ENCODE measurements around the gene PRAMEF13.
"Not testable (repeated sequence)": the region's sequence is repeated elsewhere in the genome, so short reads cannot be mapped to it uniquely, and the experiment has no call there.

PRAMEF13 gene

DNA sequence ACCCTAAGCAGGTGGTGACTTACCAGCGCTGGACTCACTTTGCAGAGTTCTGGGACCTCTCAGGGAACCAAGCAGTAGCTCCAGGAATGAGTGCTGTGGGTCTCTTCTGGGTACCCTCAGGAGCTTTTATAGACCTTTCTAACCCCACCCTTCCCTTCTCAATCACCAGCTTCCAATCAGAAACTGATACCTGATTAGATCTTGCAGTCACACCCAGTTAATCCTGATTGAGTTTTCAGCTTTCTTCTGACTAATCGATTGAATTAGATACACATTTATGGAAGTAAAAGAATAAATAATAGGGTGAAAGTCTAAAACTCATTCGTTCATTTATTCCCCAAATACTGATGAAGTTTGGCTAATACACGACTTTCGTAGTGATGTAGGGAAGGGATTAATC is at the start of gene PRAMEF13:
Gene PRAMEF13 (minus strand): TSS at position 101 of the 400 bp plus-strand sequence. CDS start 1,820 bp downstream, outside the sequence.
- not testable (repeated sequence) for H3K4me3 ChIP-seq (ENCODE audit: low read depth in 1 of 2, low read length in 1 of 2); H3K27ac ChIP-seq; H3K4me1 ChIP-seq (ENCODE audit: control insufficient read depth in 1 of 2, insufficient read depth in 1 of 2, low read depth in 1 of 2, low read length in 1 of 2); H3K27me3 ChIP-seq; H3K9me3 ChIP-seq; H3K36me3 ChIP-seq

- not testable (repeated sequence) for H3K27me3 ChIP-seq; H3K4me3 ChIP-seq (ENCODE audit: low read depth in 1 of 2, low read length in 1 of 2); H3K9me3 ChIP-seq; H3K27ac ChIP-seq; H3K4me1 ChIP-seq (ENCODE audit: control insufficient read depth in 1 of 2, insufficient read depth in 1 of 2, low read depth in 1 of 2, low read length in 1 of 2); H3K36me3 ChIP-seq
Measured at GRCh38 chr1:13247122-13247521, 45.9 kb upstream of the PRAMEF13 start.

- H3K4me1 ChIP-seq (ENCODE audit: control insufficient read depth in 1 of 2, insufficient read depth in 1 of 2, low read depth in 1 of 2, low read length in 1 of 2); H3K4me3 ChIP-seq (ENCODE audit: low read depth in 1 of 2, low read length in 1 of 2); H3K9me3 ChIP-seq; H3K36me3 ChIP-seq; H3K27ac ChIP-seq; H3K27me3 ChIP-seq: not testable (repeated sequence)
Measured at GRCh38 chr1:13246554-13246871, 45.3 kb upstream of the PRAMEF13 start.

DNA sequence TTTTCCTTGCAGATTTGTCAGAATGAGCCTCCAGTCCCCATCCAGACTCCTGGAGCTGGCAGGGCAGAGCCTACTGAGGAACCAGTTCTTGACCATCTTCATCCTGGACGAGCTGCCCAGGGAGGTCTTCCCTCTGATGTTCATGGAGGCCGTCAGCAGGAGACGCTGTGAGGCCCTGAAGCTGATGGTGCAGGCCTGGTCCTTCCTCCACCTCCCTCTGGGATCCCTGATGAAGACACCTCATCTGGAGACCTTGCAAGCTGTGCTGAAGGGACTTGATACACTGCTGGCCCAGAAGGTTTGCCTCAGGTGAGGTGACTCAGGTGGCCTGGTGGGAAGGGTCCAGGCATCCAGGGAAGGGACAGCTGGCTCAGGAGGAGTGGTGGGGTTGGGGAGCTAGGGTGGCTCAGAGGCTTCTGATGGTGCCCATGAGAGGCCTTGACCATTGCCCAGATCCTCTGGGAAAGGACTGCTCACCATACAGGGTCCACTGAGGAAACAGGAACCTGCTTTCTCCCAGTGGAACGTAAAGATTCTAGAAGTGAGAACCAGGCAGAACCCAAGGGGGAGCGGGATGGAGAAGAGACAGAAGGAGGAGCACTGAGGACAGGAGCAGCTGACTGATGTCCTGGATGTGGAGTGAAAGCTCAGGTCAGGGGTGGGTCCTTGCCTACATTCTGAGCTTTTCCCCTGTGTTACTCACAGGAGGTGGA is 44.8 kb upstream of the PRAMEF13 start:
- H3K4me3 ChIP-seq (ENCODE audit: low read depth in 1 of 2, low read length in 1 of 2); H3K36me3 ChIP-seq; H3K9me3 ChIP-seq; H3K27me3 ChIP-seq; H3K4me1 ChIP-seq (ENCODE audit: control insufficient read depth in 1 of 2, insufficient read depth in 1 of 2, low read depth in 1 of 2, low read length in 1 of 2); H3K27ac ChIP-seq: not testable (repeated sequence)

- H3K4me1 ChIP-seq (ENCODE audit: control insufficient read depth in 1 of 2, insufficient read depth in 1 of 2, low read depth in 1 of 2, low read length in 1 of 2); H3K27me3 ChIP-seq; H3K36me3 ChIP-seq; H3K4me3 ChIP-seq (ENCODE audit: low read depth in 1 of 2, low read length in 1 of 2); H3K9me3 ChIP-seq; H3K27ac ChIP-seq: not testable (repeated sequence)
Measured at GRCh38 chr1:13243536-13244263, 42.5 kb upstream of the PRAMEF13 start.

DNA sequence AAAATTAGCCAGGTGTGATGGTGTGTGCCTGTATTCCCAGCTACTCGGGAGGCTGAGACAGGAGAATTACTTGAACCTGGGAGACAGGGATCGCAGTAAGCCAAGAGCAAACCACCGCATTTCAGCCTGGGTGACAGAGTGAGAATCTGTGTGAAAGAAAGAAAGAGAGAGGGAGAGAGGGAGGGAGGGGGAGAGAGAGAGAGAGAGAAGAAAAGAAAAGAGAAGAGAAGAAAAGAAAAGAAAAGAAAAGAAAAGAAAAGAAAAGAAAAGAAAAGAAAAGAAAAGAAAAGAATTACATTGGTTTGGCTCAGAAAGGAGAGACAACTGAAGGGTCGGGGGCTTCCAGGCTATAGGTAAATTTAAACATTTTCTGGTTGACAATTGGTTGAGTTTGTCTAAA is 38.4 kb upstream of the PRAMEF13 start:
- not testable (repeated sequence) for H3K27ac ChIP-seq; H3K27me3 ChIP-seq; H3K4me3 ChIP-seq (ENCODE audit: low read depth in 1 of 2, low read length in 1 of 2); H3K9me3 ChIP-seq; H3K4me1 ChIP-seq (ENCODE audit: control insufficient read depth in 1 of 2, insufficient read depth in 1 of 2, low read depth in 1 of 2, low read length in 1 of 2); H3K36me3 ChIP-seq

- not testable (repeated sequence) for H3K4me3 ChIP-seq (ENCODE audit: low read depth in 1 of 2, low read length in 1 of 2); H3K27me3 ChIP-seq; H3K36me3 ChIP-seq; H3K27ac ChIP-seq; H3K4me1 ChIP-seq (ENCODE audit: control insufficient read depth in 1 of 2, insufficient read depth in 1 of 2, low read depth in 1 of 2, low read length in 1 of 2); H3K9me3 ChIP-seq
Measured at GRCh38 chr1:13237572-13237971, 36.4 kb upstream of the PRAMEF13 start.

- H3K36me3 ChIP-seq; H3K27ac ChIP-seq; H3K4me3 ChIP-seq (ENCODE audit: low read depth in 1 of 2, low read length in 1 of 2); H3K27me3 ChIP-seq; H3K9me3 ChIP-seq; H3K4me1 ChIP-seq (ENCODE audit: control insufficient read depth in 1 of 2, insufficient read depth in 1 of 2, low read depth in 1 of 2, low read length in 1 of 2): not testable (repeated sequence)
Measured at GRCh38 chr1:13234057-13234456, 32.8 kb upstream of the PRAMEF13 start.

- not testable (repeated sequence) for H3K9me3 ChIP-seq; H3K4me3 ChIP-seq (ENCODE audit: low read depth in 1 of 2, low read length in 1 of 2); H3K27ac ChIP-seq; H3K4me1 ChIP-seq (ENCODE audit: control insufficient read depth in 1 of 2, insufficient read depth in 1 of 2, low read depth in 1 of 2, low read length in 1 of 2); H3K27me3 ChIP-seq; H3K36me3 ChIP-seq
Measured at GRCh38 chr1:13232056-13232455, 30.8 kb upstream of the PRAMEF13 start.

DNA sequence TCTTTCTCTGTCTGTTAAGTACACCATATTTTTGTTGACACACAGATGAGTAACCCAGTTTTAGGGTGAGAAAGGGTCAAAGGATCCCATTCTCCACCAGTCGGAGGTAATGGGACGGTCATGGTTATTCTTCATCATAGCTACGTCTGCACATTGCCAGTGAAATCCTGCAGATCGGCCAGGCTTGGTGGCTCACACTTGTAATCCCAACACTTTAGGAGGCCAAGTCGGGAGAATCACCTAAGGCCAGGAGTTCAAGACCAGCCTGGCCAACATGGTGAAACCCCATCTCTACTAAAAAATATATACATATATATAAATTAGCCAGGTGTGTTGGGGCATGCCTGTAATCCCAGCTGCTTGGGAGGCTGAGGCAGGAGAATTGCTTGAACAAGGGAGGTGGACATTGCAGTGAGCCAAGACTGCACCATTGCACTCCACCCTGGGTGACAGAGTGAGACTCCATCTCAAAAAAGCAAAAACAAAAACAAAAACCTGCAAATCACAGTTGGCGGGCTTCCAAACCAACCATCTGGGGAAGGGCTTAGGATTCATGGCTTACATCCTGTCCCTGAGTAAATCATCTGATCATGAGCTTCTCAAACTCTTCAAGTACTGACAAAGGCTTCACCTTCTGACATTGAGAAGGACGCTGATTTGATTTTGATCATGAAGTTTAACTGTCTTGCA is 30.0 kb upstream of the PRAMEF13 start:
- not testable (repeated sequence) for H3K36me3 ChIP-seq; H3K4me3 ChIP-seq (ENCODE audit: low read depth in 1 of 2, low read length in 1 of 2); H3K4me1 ChIP-seq (ENCODE audit: control insufficient read depth in 1 of 2, insufficient read depth in 1 of 2, low read depth in 1 of 2, low read length in 1 of 2); H3K27ac ChIP-seq; H3K9me3 ChIP-seq; H3K27me3 ChIP-seq

GRCh38 chr1:13230601-13231000 is 29.4 kb upstream of the PRAMEF13 start:
- H3K27ac ChIP-seq; H3K27me3 ChIP-seq; H3K4me3 ChIP-seq (ENCODE audit: low read depth in 1 of 2, low read length in 1 of 2); H3K9me3 ChIP-seq; H3K36me3 ChIP-seq; H3K4me1 ChIP-seq (ENCODE audit: control insufficient read depth in 1 of 2, insufficient read depth in 1 of 2, low read depth in 1 of 2, low read length in 1 of 2): not testable (repeated sequence)

- H3K4me3 ChIP-seq (ENCODE audit: low read depth in 1 of 2, low read length in 1 of 2); H3K27ac ChIP-seq; H3K36me3 ChIP-seq; H3K9me3 ChIP-seq; H3K4me1 ChIP-seq (ENCODE audit: control insufficient read depth in 1 of 2, insufficient read depth in 1 of 2, low read depth in 1 of 2, low read length in 1 of 2); H3K27me3 ChIP-seq: not testable (repeated sequence)
Measured at GRCh38 chr1:13230096-13230495, 28.9 kb upstream of the PRAMEF13 start.
